HepG2 (cell line): ENCODE data around the gene DUSP2. TPM values are rescaled to one million over a fixed set of nuclear protein-coding genes. Genes with fewer than 3 reads are reported as not detected.

ENCODE experiments used
- ATAC-seq: fragments of 200-7000 bp; cut with Tn5 transposase; 3 replicates; pipeline ENCODE4 v1.9.1; 2020; ENCODE audit warnings: mild to moderate bottlenecking, moderate library complexity
- BruUV-seq: library from RNA; stranded (reverse); fragments of 400-500 nt; replicated peaks from 2 replicates; lab custom pipeline; 2021; lab: Mats Ljungman, UMichigan
- CTCF ChIA-PET: fragments of 300-600 bp; formaldehyde crosslinking; extraction: SDS; loops from one replicate; lab custom pipeline; 2021; ENCODE audit warnings: low total read pairs, inconsistent platforms, low intra/inter-chr PET ratio; lab: Yijun Ruan, JAX
- POLR2A ChIA-PET: fragments of 350-600 bp; sonication (Branson Sonifier 250); formaldehyde crosslinking; loops from one replicate; lab custom pipeline; 2020; ENCODE audit warnings: antibody characterized with exemption, inconsistent platforms; lab: Yijun Ruan, JAX
- DNase-seq: peaks from one replicate; pipeline ENCODE4 v3.0.0-alpha.2; 2015; ENCODE audit warnings: low spot score
- FAIRE-seq: peaks from 3 replicates; lab custom pipeline; 2011; peaks lifted over from hg19 to GRCh38; lab: Jason Lieb, UNC
- H2AFZ ChIP-seq: one replicate; pipeline ENCODE4 v1.6.1; 2011; ENCODE audit warnings: low read length, inconsistent platforms
- H3K27ac ChIP-seq: fragments of 300-600 bp; 3 replicates; pipeline ENCODE4 v1.8.0; 2011; ENCODE audit warnings: mixed run types, mild to moderate bottlenecking, mixed read lengths, low read length, inconsistent platforms; ENCODE audit not compliant: insufficient read depth; ENCODE audit errors: extremely low read length
- H3K27me3 ChIP-seq, 2 experiments: fragments of 200-600 bp in 1 of 2; 2 replicates in 1 of 2; 3 replicates in 1 of 2; pipeline versions ENCODE4 v1.6.0 to v1.8.0; 2011; ENCODE audit warnings: low read length in 2 of 2, mild to moderate bottlenecking in 2 of 2, moderate library complexity in 2 of 2, inconsistent platforms in 1 of 2; ENCODE audit not compliant: insufficient read depth in 2 of 2, control insufficient read depth in 1 of 2
- H3K36me3 ChIP-seq, 2 experiments: fragments of 200-600 bp in 1 of 2; replicated peaks in 1 of 2; 2 replicates in 1 of 2; 3 replicates in 1 of 2; pipeline versions ENCODE4 v1.5.1 to v1.8.0; 2011; ENCODE audit warnings: low read length in 2 of 2, inconsistent platforms in 1 of 2; ENCODE audit not compliant: insufficient read depth in 2 of 2, control insufficient read depth in 1 of 2
- H3K4me1 ChIP-seq: 2 replicates; pipeline ENCODE4 v1.5.1; 2012; ENCODE audit warnings: low read length, inconsistent platforms; ENCODE audit not compliant: insufficient read depth
- H3K4me2 ChIP-seq: 2 replicates; pipeline ENCODE4 v1.6.0; 2011; ENCODE audit warnings: low read depth, low read length, inconsistent platforms
- H3K4me3 ChIP-seq, 3 experiments: fragments of 200-600 bp in 1 of 3; sonication (generic), shearing (Covaris generic) in 1 of 3; replicated peaks in 1 of 3; 2 replicates each; pipeline ENCODE4 v1.5.1; 2011 to 2016; ENCODE audit warnings: low read length in 3 of 3, inconsistent platforms in 2 of 3, low read depth in 2 of 3, mild to moderate bottlenecking in 2 of 3, control low read depth in 1 of 3, mixed read lengths in 1 of 3; ENCODE audit not compliant: insufficient read depth in 1 of 3
- H3K79me2 ChIP-seq: one replicate; pipeline ENCODE4 v1.6.1; 2011; ENCODE audit warnings: low read length, inconsistent platforms; ENCODE audit not compliant: insufficient read depth
- H3K9ac ChIP-seq: 2 replicates; pipeline ENCODE4 v1.6.0; 2011; ENCODE audit warnings: mild to moderate bottlenecking, low read depth, low read length, inconsistent platforms; ENCODE audit not compliant: insufficient read depth
- H3K9me3 ChIP-seq: 2 replicates; pipeline ENCODE4 v1.5.1; 2012; ENCODE audit warnings: mild to moderate bottlenecking, low read length
- H4K20me1 ChIP-seq: 2 replicates; pipeline ENCODE4 v1.6.0; 2011; ENCODE audit warnings: inconsistent platforms, mild to moderate bottlenecking, low read length, moderate library complexity; ENCODE audit not compliant: insufficient read depth
- AGO2 ChIP-seq: fragments of 200-400 bp; formaldehyde crosslinking; optimal IDR thresholded peaks from 2 replicates; pipeline ENCODE3; 2017; ENCODE audit warnings: mild to moderate bottlenecking, low read depth, low read length, moderate library complexity
- BHLHE40 ChIP-seq: IDR thresholded peaks from 2 replicates; pipeline ENCODE4 v1.6.1; 2011; ENCODE audit warnings: low read length, improper control_type of control experiment
- NR1H2 ChIP-seq: sonication (generic); formaldehyde crosslinking; IDR thresholded peaks from 2 replicates; pipeline ENCODE4 v1.8.1; 2022; ENCODE audit warnings: low read depth, missing genetic modification reagents, borderline replicate concordance
- RARG ChIP-seq: sonication (generic); formaldehyde crosslinking; IDR thresholded peaks from 2 replicates; pipeline ENCODE4 v1.4.0; 2020; ENCODE audit warnings: low read depth, mild to moderate bottlenecking, missing genetic modification reagents
- STAT5B ChIP-seq: sonication (generic); formaldehyde crosslinking; IDR thresholded peaks from 2 replicates; pipeline ENCODE4 v1.4.0; 2020; ENCODE audit warnings: missing genetic modification reagents
- U2AF1 ChIP-seq: fragments of 200-400 bp; formaldehyde crosslinking; optimal IDR thresholded peaks from 2 replicates; pipeline ENCODE3; 2017; ENCODE audit warnings: mild to moderate bottlenecking, low read depth, low read length
- USF2 ChIP-seq, 2 experiments: sonication (generic) in 1 of 2; formaldehyde crosslinking in 1 of 2; IDR thresholded peaks; 2 replicates each; pipeline versions ENCODE4 v1.5.1 to v1.6.1; 2011 to 2020; ENCODE audit warnings: borderline replicate concordance in 1 of 2, low read depth in 1 of 2, low read length in 1 of 2, mild to moderate bottlenecking in 1 of 2, missing genetic modification reagents in 1 of 2, moderate library complexity in 1 of 2
- YEATS2 ChIP-seq: sonication (generic); formaldehyde crosslinking; IDR thresholded peaks from 2 replicates; pipeline ENCODE4 v1.4.0; 2020; ENCODE audit warnings: missing genetic modification reagents, borderline replicate concordance
- ZNF101 ChIP-seq: sonication (generic); formaldehyde crosslinking; IDR thresholded peaks from 2 replicates; pipeline ENCODE4 v1.4.0; 2020; ENCODE audit warnings: mild to moderate bottlenecking, low read depth, missing genetic modification reagents, borderline replicate concordance
- ZNF143 ChIP-seq: sonication (generic); formaldehyde crosslinking; IDR thresholded peaks from 2 replicates; pipeline ENCODE4 v1.4.0; 2020; ENCODE audit warnings: missing genetic modification reagents
- ZNF441 ChIP-seq: sonication (generic); formaldehyde crosslinking; IDR thresholded peaks from 2 replicates; pipeline ENCODE4 v1.7.0; 2021; ENCODE audit warnings: missing genetic modification reagents, borderline replicate concordance
- WGBS: methylation state at CpG from one replicate; pipeline ENCODE4 v1.1.6; 2017; ENCODE audit warnings: low lambda C conversion rate; 5-methylcytosine and 5-hydroxymethylcytosine counted together
- in situ Hi-C: cut with HindIII; loops from 2 replicates; pipeline ENCODE4 v1.10.0; 2017; ENCODE audit warnings: low pct_unique_long_range_greater_than_20kb; ENCODE audit not compliant: extremely low pct_ligation_motif_present
- intact Hi-C: fragments of 100-400 bp; cut with micrococcal nuclease; formaldehyde crosslinking; loops from one replicate; pipeline ENCODE4 v1.10.0; 2022; ENCODE audit not compliant: unreplicated experiment
- polyA plus RNA-seq, 8 experiments: library from polyadenylated mRNA; depleted of rRNA in 3 of 8; stranded (reverse) in 7 of 8; unstranded in 1 of 8; fragments of >200 nt; fragmentation: Illumina TruSeq in 4 of 8; extraction: Trizol in 4 of 8; gene quantifications; 2 replicates each; pipeline versions ENCODE4 v1.2.1 to v1.2.3, GENCODE V29; 2011 to 2016; ENCODE audit warnings: low read depth in 4 of 8, missing spikeins in 1 of 8, mixed read lengths in 1 of 8; ENCODE audit not compliant: insufficient read depth in 1 of 8
- total RNA-seq, 5 experiments: library from RNA; depleted of rRNA; stranded (reverse); fragments of >200 nt; fragmentation: Illumina TruSeq; extraction: Trizol; gene quantifications; 2 replicates each; pipeline ENCODE4 v1.2.3, GENCODE V29; 2016; ENCODE audit warnings: low read depth in 1 of 5
- TF ChIP-seq, protein P1 (sequence below): sonication (generic); formaldehyde crosslinking; IDR thresholded peaks from 2 replicates; pipeline ENCODE4 v1.4.0; 2020; ENCODE audit warnings: missing genetic modification reagents
- TF ChIP-seq, protein P2 (sequence below): sonication (generic); formaldehyde crosslinking; IDR thresholded peaks from 2 replicates; pipeline ENCODE4 v1.9.0; 2021; ENCODE audit warnings: missing genetic modification reagents, mild to moderate bottlenecking, borderline replicate concordance

The DUSP2 gene
- total and polyA plus RNA-seq, 2 of the 13 experiments (the other 11 are each of a cell fraction or from before 2014, with no cell fraction given): not detected

- TF ChIP-seq AGO2 (no peak), ZNF441 (no peak)
These were observed 21.3 kb downstream of the DUSP2 start (continued) for GRCh38 chr2:96123936-96124335.

DNA sequence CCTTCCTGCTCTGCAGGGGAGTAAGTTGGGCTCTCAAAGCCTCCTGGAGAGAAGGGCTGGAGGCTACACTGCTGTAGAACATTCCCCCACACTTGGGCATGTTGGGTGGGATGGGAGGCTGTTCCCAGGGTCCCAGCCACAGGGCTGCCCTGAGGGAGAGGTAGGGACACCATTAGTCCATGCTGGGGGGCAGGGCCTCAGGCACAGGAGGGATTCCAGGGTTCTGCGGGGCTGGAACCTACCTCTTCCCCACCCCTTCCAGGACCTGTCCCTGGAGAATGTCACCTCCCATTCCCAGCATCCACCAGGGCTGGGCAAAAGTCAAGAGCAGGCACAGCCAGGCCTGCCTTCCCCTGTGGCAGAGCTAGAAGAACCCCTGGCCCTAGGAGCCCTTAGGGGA, 21.9 kb downstream of the DUSP2 start:
- H3K9ac ChIP-seq: no peak overlapping the region
- no CpG with 5 or more reads among the region's 1 CpG for WGBS

DNA sequence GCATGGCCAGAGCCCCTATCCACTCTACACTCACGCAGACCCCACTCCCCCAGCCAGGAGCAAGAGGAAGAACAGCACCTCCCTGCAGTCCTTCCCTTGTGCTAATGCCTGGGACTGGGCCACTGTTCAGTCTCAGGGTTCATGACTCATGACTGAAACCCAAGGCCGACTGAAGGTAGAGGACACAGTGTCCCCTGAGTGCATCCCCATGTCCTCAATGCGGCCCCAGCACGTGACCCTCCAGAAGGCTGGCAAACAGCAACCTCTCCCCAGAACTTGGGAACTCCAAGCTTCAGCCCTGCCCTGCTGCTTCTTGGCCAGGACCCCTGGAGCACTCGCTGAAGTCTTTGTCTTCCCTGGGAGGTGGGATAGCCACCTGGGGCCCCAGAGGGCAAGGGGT, 22.8 kb downstream of the DUSP2 start:
- H3K4me1 ChIP-seq: peaks cover 11% of the 10 kb centered on the region; the same call in 1 of the 2 replicates
- FAIRE-seq: no peak
- CTCF ChIA-PET: no interaction called here
- H3K4me2 ChIP-seq: no peak overlapping the region
- H3K4me3 ChIP-seq: no peak overlapping the region
- POLR2A ChIA-PET: no interaction called here
- 18% methylated on average over 4 of the region's 5 CpGs for WGBS
- no TSS peak for BruUV-seq
- no peak overlapping the region for H3K27ac ChIP-seq
- no peak for DNase-seq
- H3K9ac ChIP-seq: no peak overlapping the region
- in situ Hi-C loops: loop anchor here (25.0 kb wide), 2 partner anchors 110 to 285 kb away; no protein-coding TSS in a partner anchor
- peaks cover 20 to 76% of the 10 kb centered on the region in 2 experiments for H3K27me3 ChIP-seq
- H3K36me3 ChIP-seq: no peaks in the 10 kb centered on the region
- H3K9me3 ChIP-seq: no peaks in the 10 kb centered on the region
- H3K79me2 ChIP-seq: no peaks in the 10 kb centered on the region
- no peak overlapping the region for H2AFZ ChIP-seq
- no peaks in the 10 kb centered on the region for H4K20me1 ChIP-seq
- peak; percentile 35 for ATAC-seq
- intact Hi-C loops: no loop called here
- no peak for TF ChIP-seq YEATS2 (CRISPR knock-in tag)
- TF ChIP-seq ZNF101 (CRISPR knock-in tag): no peak
- TF ChIP-seq, protein P1, sequence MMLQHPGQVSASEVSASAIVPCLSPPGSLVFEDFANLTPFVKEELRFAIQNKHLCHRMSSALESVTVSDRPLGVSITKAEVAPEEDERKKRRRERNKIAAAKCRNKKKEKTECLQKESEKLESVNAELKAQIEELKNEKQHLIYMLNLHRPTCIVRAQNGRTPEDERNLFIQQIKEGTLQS: no peak
- TF ChIP-seq STAT5B (CRISPR knock-in tag): no peak
- TF ChIP-seq, protein P2, sequence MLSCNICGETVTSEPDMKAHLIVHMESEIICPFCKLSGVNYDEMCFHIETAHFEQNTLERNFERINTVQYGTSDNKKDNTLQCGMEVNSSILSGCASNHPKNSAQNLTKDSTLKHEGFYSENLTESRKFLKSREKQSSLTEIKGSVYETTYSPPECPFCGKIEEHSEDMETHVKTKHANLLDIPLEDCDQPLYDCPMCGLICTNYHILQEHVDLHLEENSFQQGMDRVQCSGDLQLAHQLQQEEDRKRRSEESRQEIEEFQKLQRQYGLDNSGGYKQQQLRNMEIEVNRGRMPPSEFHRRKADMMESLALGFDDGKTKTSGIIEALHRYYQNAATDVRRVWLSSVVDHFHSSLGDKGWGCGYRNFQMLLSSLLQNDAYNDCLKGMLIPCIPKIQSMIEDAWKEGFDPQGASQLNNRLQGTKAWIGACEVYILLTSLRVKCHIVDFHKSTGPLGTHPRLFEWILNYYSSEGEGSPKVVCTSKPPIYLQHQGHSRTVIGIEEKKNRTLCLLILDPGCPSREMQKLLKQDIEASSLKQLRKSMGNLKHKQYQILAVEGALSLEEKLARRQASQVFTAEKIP (CRISPR knock-in tag): no peak
- no peak for TF ChIP-seq RARG
- TF ChIP-seq NR1H2 (CRISPR knock-in tag): no peak
- TF ChIP-seq USF2 (IDR thresholded peaks at IDR 0.05; ENCODE audit: low read depth, low read length): peak; percentile 40; the same call in 1 of the 2 replicates
- peak; percentile 49; the same call in 1 of the 2 replicates for TF ChIP-seq USF2 (CRISPR knock-in tag; IDR thresholded peaks at IDR 0.05; ENCODE audit: borderline replicate concordance)
- peak; percentile 71 for TF ChIP-seq BHLHE40

More for the DNA sequence above, 21.9 kb downstream of the DUSP2 start:
- Histone ChIP-seq H3K79me2 (no peaks in the 10 kb centered on the region), H3K9me3 (no peaks in the 10 kb centered on the region), H3K36me3 (no peaks in the 10 kb centered on the region), H3K4me2 (no peak overlapping the region), H3K4me3 (no peak overlapping the region), H3K27ac (no peak overlapping the region), H3K4me1 (peaks cover 10% of the 10 kb centered on the region; the same call in 1 of the 2 replicates), H4K20me1 (no peaks in the 10 kb centered on the region), H2AFZ (no peak overlapping the region), H3K27me3 (peaks cover 14 to 67% of the 10 kb centered on the region in 2 experiments)
- FAIRE-seq (no peak), ATAC-seq (peak; percentile 8; the same call in 1 of the 3 replicates), DNase-seq (no peak)
- BruUV-seq: no TSS peak
- intact Hi-C loops (no loop called here), in situ Hi-C loops (loop anchor here (25.0 kb wide), 2 partner anchors 111 to 286 kb away; no protein-coding TSS in a partner anchor)
- POLR2A ChIA-PET: no interaction called here
- no peak for TF ChIP-seq U2AF1
- 0 out of 2 replicates have a peak, but pooled peaks have one; percentile 22 for TF ChIP-seq ZNF143 (CRISPR knock-in tag)
- CTCF ChIA-PET: no interaction called here
